ENCODE data around the gene TMEM212. TPM values are rescaled to one million over a fixed set of nuclear protein-coding genes. Genes with fewer than 3 reads are reported as not detected.

The TMEM212 gene
- polyA plus RNA-seq, 1 donor (not counting 4 experiments of a cell fraction or from before 2014, with no cell fraction given) = not detected

DNA sequence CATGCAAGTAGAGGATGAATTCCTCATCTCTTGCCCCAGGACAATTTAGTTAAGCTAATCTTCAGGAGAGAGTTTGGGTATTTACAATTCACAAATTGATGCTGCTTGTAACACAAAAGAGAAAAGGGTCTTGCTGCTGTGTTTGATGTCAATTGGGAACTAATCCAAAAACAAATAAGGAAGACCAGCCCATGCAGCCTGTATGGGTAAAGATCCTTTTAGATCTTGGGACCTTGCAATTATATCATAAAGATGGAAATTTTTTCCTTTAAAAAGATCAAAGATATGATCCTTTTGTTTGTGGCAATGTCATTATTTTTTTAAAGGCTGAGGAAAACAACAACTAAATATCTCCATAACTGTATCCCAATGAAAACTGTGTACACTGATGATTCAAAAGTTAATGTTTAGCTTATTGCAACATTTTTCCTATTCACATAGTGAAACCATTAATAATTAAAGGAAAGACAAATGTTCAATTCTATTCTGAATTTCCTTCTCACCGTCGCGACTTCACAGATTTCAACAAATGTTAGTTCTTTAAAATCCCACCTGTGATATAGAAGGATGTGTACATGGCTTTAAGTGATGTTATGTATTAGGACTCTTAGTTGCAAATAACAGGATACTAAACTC lies 40.2 kb downstream of the TMEM212 start:
- dilution Hi-C loops (cut with MboI; ENCODE audit: extremely low pct_ligation_motif_present, low sequenced_read_pairs) = no loop called here
- FAIRE-seq (no peak), DNase-seq (ENCODE audit: low read depth, low spot score) (no peak)
- no peaks in the 10 kb centered on the region for H3K4me1 ChIP-seq (ENCODE audit: control insufficient read depth, extremely low read depth, insufficient read depth, low read length)
- H3K36me3 ChIP-seq (ENCODE audit: control insufficient read depth in 2 of 2, extremely low read depth in 1 of 2, insufficient read depth in 2 of 2, low read length in 2 of 2) = no peaks in the 10 kb centered on the region
- TF ChIP-seq, protein P1, sequence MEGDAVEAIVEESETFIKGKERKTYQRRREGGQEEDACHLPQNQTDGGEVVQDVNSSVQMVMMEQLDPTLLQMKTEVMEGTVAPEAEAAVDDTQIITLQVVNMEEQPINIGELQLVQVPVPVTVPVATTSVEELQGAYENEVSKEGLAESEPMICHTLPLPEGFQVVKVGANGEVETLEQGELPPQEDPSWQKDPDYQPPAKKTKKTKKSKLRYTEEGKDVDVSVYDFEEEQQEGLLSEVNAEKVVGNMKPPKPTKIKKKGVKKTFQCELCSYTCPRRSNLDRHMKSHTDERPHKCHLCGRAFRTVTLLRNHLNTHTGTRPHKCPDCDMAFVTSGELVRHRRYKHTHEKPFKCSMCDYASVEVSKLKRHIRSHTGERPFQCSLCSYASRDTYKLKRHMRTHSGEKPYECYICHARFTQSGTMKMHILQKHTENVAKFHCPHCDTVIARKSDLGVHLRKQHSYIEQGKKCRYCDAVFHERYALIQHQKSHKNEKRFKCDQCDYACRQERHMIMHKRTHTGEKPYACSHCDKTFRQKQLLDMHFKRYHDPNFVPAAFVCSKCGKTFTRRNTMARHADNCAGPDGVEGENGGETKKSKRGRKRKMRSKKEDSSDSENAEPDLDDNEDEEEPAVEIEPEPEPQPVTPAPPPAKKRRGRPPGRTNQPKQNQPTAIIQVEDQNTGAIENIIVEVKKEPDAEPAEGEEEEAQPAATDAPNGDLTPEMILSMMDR (optimal IDR thresholded peaks at IDR 0.05 in 1 of 3, IDR thresholded peaks at IDR 0.05 in 1 of 3, conservative IDR thresholded peaks at IDR 0.05 in 1 of 3; ENCODE audit: extremely low read depth in 1 of 3, insufficient read depth in 2 of 3, low read length in 3 of 3) = no peak
- no peak for TF ChIP-seq EZH2 (IDR thresholded peaks at IDR 0.05; ENCODE audit: low read length)
- H3K79me2 ChIP-seq (ENCODE audit: control insufficient read depth, insufficient read depth, low read length) = no peaks in the 10 kb centered on the region
- no peak overlapping the region for H2AFZ ChIP-seq (ENCODE audit: control insufficient read depth, low read length)
- H3K9me1 ChIP-seq (ENCODE audit: control insufficient read depth, extremely low read depth, insufficient read depth, low read length) = no peaks in the 10 kb centered on the region
- no peaks in the 10 kb centered on the region for H3K9me3 ChIP-seq (ENCODE audit: control insufficient read depth, low read depth, low read length)
- no peaks in the 10 kb centered on the region for H3K27me3 ChIP-seq (ENCODE audit: control insufficient read depth, extremely low read depth, insufficient read depth, low read length)
- no peak overlapping the region for H3K4me2 ChIP-seq (ENCODE audit: control insufficient read depth, extremely low read depth, insufficient read depth, low read depth, low read length)
- no peak overlapping the region for H3K27ac ChIP-seq (ENCODE audit: control insufficient read depth, insufficient read depth, low read length)
- H3K4me3 ChIP-seq (ENCODE audit: control insufficient read depth in 2 of 3, extremely low read depth in 1 of 3, insufficient read depth in 2 of 3, low read depth in 1 of 3, low read length in 3 of 3) = no peak overlapping the region
- no peaks in the 10 kb centered on the region for H4K20me1 ChIP-seq (ENCODE audit: control insufficient read depth, extremely low read depth, insufficient read depth, low read length)
- no peak overlapping the region for H3K9ac ChIP-seq (ENCODE audit: control insufficient read depth, extremely low read depth, insufficient read depth, low read length)

DNA sequence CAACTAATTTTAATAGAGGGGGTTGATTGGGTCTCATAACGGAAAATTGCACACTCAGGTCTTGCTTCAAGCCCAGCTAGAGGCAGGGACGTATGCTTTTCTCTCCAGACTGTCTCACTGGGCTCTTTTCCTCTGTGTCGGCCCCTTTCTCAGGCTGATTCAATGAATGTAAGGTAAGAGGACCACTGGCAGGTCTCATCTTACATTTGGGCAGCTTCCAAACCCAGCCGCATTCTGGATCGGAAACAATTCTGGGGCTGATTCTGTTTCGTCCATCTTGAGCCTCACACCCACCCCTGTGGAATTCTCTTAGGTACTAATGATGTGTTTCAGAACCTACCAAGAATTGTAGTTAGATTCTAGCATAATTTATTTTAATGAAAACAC lies 40.7 kb downstream of the TMEM212 start:
- no peak overlapping the region for H3K4me2 ChIP-seq (ENCODE audit: control insufficient read depth, extremely low read depth, insufficient read depth, low read depth, low read length)
- dilution Hi-C loops (cut with MboI; ENCODE audit: extremely low pct_ligation_motif_present, low sequenced_read_pairs) = no loop called here
- H3K27me3 ChIP-seq (ENCODE audit: control insufficient read depth, extremely low read depth, insufficient read depth, low read length) = no peaks in the 10 kb centered on the region
- TF ChIP-seq, protein P1 (optimal IDR thresholded peaks at IDR 0.05 in 1 of 3, IDR thresholded peaks at IDR 0.05 in 1 of 3, conservative IDR thresholded peaks at IDR 0.05 in 1 of 3; ENCODE audit: extremely low read depth in 1 of 3, insufficient read depth in 2 of 3, low read length in 3 of 3) = no peak
- no peak for TF ChIP-seq EZH2 (IDR thresholded peaks at IDR 0.05; ENCODE audit: low read length)
- H3K9me3 ChIP-seq (ENCODE audit: control insufficient read depth, low read depth, low read length) = no peaks in the 10 kb centered on the region
- H3K4me3 ChIP-seq (ENCODE audit: control insufficient read depth in 2 of 3, extremely low read depth in 1 of 3, insufficient read depth in 2 of 3, low read depth in 1 of 3, low read length in 3 of 3) = no peak overlapping the region
- no peak overlapping the region for H3K9ac ChIP-seq (ENCODE audit: control insufficient read depth, extremely low read depth, insufficient read depth, low read length)
- H3K36me3 ChIP-seq (ENCODE audit: control insufficient read depth in 2 of 2, extremely low read depth in 1 of 2, insufficient read depth in 2 of 2, low read length in 2 of 2) = no peaks in the 10 kb centered on the region
- DNase-seq (ENCODE audit: low read depth, low spot score) = no peak
- H3K79me2 ChIP-seq (ENCODE audit: control insufficient read depth, insufficient read depth, low read length) = no peaks in the 10 kb centered on the region
- no peak for FAIRE-seq
- no peaks in the 10 kb centered on the region for H4K20me1 ChIP-seq (ENCODE audit: control insufficient read depth, extremely low read depth, insufficient read depth, low read length)
- H3K9me1 ChIP-seq (ENCODE audit: control insufficient read depth, extremely low read depth, insufficient read depth, low read length) = no peaks in the 10 kb centered on the region
- H3K4me1 ChIP-seq (ENCODE audit: control insufficient read depth, extremely low read depth, insufficient read depth, low read length) = no peaks in the 10 kb centered on the region
- H2AFZ ChIP-seq (ENCODE audit: control insufficient read depth, low read length) = no peak overlapping the region
- H3K27ac ChIP-seq (ENCODE audit: control insufficient read depth, insufficient read depth, low read length) = no peak overlapping the region
